ENCODE results near the gene PIP4K2A.

The PIP4K2A gene

GRCh38 chr10:22669163-22669711, 45.1 kb downstream of the PIP4K2A start:
- DNase-seq = no peak

- no peak for DNase-seq
Measured at GRCh38 chr10:22667093-22667480, 47.3 kb downstream of the PIP4K2A start.

DNA sequence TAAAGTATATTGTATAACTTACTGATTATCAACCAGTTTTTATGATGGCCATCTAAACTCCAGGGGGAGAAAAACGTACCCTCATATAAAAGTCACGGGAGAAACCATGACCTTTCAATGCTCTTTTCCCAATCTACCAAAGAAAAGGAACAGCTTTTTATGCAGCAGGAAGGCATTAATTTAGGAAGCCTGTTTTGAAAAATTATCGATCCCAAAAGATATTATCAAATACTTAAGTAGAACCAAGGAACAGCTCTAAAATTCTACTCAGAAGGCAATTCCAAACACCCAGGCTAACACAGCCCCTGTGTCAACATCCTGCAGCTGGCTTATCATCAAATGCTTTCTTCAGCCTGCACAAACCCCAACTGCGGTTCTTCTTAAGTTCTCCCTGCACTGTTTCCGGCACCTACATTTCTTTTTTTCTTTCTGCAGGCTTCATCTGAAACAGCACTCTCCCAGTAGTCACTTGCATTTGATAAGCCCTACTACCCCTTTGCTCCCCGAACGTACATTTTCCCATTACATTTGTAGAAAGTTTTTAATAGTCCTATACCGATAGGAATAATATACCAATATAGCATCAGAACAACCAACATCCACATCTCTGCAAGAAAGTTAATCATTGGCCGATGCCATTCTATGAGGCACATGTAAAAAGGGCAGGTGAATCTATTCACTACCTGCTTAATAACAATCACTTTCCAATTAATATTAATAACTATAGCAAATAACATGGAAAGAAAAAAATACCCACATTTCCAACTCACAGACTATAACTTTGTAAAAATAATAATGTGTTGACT, 47.9 kb downstream of the PIP4K2A start:
- no peak for DNase-seq

- DNase-seq = no peak
Measured at GRCh38 chr10:22665329-22665728, 49.0 kb downstream of the PIP4K2A start.

GRCh38 chr10:22662733-22663330, 51.5 kb downstream of the PIP4K2A start:
- DNase-seq = no peak

- no peak for DNase-seq
Measured at GRCh38 chr10:22659866-22660265, 54.5 kb downstream of the PIP4K2A start.

DNA sequence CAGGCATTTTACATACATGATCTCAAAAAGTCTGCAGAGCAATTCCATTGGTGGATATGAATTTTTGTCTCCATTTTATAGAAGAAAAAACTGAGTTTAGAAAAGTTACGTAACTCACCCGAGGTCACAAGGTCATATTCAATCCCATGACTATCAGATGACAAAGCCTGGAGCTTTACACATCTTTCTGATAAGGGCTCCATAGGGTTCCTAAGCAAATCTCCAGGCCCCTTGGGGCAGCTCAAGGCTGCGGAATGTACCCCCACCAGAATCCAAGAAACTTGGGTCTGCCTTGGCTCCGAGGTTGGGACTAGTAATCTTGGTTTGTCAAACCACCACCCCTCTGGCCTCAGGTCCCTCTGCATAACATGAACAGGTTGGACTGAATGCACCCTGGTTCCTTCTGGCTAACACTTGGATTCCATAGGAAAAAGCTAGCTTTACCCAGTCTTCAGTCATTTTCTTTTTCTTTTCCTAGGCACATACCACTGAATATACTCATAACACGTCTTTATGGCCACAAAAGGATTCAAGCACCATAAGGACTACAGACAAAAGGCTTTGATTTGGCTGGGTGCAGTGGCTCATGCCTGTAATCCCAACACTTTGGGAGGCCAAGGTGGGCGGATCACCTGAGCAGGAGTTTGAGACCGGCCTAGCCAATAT, 55.5 kb downstream of the PIP4K2A start:
- no peak for DNase-seq

- no peak for DNase-seq
Measured at GRCh38 chr10:22657566-22658225, 56.7 kb downstream of the PIP4K2A start.

GRCh38 chr10:22657024-22657423, 57.4 kb downstream of the PIP4K2A start:
- DNase-seq = no peak

- no peak for DNase-seq
Measured at GRCh38 chr10:22656036-22656435, 58.3 kb downstream of the PIP4K2A start.

DNA sequence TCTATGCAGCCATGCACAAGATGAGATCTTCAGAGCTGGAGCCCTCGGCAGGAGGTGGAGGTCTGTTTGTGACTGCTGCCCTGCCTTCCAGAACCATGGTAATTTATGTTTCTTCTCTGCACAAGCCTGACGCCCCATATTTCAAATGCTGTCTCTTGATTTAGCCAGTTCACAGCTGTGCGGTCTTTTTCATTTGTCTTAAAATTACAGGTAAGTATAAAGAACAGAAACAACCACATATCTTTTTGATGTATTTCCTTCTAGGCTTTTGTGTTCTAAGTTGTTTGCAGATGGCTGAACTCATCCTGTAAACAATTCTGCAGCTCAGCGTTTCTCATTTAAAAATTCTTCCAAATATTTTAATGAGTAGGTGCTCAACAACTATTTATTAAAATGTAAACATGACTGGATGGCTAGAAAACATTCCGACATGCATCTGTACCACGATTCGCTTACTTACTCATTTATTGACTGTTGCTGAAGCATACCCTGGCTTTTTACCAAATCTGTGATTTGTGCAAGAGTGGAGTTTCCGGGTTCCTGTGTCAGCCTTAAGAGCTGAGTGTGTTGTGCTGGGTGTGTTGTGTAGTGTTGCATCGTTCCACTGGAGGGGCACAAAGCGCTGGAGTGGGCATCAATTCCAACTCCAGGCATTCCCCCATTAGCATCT, 58.9 kb downstream of the PIP4K2A start:
- no peak for DNase-seq

- no peak for DNase-seq
Measured at GRCh38 chr10:22652988-22653481, 61.3 kb downstream of the PIP4K2A start.

DNA sequence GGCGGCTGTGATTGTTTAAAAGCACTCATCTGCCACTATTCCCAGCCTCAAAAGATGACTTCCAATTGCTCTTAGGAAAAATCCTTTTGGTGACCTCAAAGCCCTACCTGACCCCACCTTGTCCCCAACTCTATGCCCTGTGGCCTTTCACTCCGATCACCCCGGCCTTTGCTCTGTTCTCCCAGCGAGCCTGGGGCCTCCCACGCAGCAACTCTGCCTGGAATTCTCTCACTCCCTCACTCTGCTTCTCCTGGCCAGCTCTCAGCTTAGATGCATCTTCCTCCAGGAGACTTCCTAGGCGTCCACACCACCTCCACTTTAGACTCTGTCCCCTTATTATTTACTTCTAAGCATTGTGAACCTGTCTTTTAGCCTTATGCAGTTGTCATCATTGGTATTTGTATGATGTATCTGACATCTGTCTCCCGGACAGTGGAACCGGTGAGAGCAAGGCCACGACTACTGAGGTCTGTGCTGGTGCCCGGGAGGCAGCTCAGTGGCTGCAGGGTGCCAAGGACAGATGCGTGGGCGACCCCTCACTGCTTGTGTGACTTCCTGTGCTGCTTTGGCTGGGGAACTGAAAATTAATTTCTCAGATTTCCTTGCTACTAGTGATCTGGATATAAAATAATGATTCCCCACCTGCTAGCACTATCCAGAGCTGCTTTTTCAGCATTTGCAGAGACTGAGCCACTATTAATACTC, 63.0 kb downstream of the PIP4K2A start:
- DNase-seq = no peak

GRCh38 chr10:22649994-22650393, 64.4 kb downstream of the PIP4K2A start:
- no peak for DNase-seq

- no peak for DNase-seq
Measured at GRCh38 chr10:22649390-22649841, 65.0 kb downstream of the PIP4K2A start.

DNA sequence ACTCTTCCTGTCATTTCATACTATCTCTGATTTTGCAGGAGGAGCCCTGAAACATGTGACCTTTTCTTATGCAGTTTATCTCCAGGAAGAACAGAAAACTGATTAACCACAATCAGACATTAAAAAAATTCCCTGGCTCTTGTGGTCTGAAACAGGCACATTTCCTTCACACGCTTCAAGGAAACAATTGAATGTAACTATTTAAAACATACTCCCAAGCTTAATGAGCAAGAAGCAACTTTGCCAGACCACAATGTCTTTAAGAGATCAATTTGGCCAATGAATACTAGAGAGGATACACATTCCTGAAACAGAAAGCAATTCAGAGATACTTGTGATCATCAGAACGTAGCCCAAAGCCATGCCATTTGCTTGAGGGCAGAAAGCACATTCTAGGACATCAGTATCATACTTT, 65.8 kb downstream of the PIP4K2A start:
- DNase-seq = no peak

GRCh38 chr10:22647244-22647643, 67.1 kb downstream of the PIP4K2A start:
- DNase-seq = no peak

DNA sequence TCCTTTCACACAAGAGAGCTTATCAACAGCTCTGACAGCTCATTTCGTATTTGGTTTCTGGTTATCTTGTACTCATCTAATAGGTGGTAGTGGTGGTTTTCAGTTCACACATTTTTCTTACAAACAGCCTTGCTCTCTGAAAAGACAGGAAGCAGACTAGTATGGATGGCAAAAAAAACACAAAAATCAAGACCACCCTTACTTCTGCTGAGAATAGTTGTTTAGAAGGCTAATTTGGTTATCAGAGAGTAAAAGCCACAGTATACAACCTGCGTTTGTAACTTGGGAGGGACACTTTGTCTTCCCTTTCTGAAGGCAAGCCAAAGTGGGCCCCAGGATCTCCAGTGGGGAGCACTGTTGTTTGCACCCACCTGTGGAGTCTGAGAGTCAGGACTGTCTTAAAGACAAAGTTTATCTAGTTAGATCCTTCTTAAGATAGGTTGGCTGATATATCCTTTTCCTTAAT, 68.0 kb downstream of the PIP4K2A start:
- DNase-seq = no peak

GRCh38 chr10:22644222-22644621, 70.2 kb downstream of the PIP4K2A start:
- DNase-seq = no peak

- no peak for DNase-seq
Measured at GRCh38 chr10:22643775-22644174, 70.6 kb downstream of the PIP4K2A start.
